Panc1 (cell line): ENCODE results near the gene PRPS1.

Source experiments
- CTCF ChIP-seq: fragments of 450-650 bp; IDR thresholded peaks from 2 replicates; pipeline ENCODE4 v1.5.1; 2017; ENCODE audit warnings: mild to moderate bottlenecking
- POLR2AphosphoS5 ChIP-seq: IDR thresholded peaks from 2 replicates; pipeline ENCODE4 v1.6.1; 2012; ENCODE audit warnings: mild to moderate bottlenecking, low read depth, low read length, moderate library complexity
- REST ChIP-seq, 2 experiments: IDR thresholded peaks; 2 replicates each; pipeline ENCODE4 v1.6.1; 2011 to 2012; ENCODE audit warnings: low read depth in 2 of 2, control low read depth in 1 of 2, low read length in 1 of 2, mild to moderate bottlenecking in 1 of 2, moderate library complexity in 1 of 2; ENCODE audit not compliant: insufficient read depth in 1 of 2
- SIN3A ChIP-seq: IDR thresholded peaks from 2 replicates; pipeline ENCODE4 v1.6.1; 2012; ENCODE audit warnings: low read depth, mild to moderate bottlenecking, low read length, moderate library complexity, borderline replicate concordance; ENCODE audit not compliant: insufficient read depth
- TCF7L2 ChIP-seq: IDR thresholded peaks from 2 replicates; pipeline ENCODE4 v1.6.1; 2011; ENCODE audit warnings: mild to moderate bottlenecking, low read depth, low read length, inconsistent platforms

GRCh38 chrX:107626916-107627315 is 1.4 kb upstream of the PRPS1 start:
- TF ChIP-seq CTCF (no peak), SIN3A (no peak), POLR2AphosphoS5 (no peak; the same call in 1 of the 2 replicates), TCF7L2 (peak; percentile 54), REST (IDR thresholded peaks at IDR 0.05; ENCODE audit: insufficient read depth in 1 of 2, low read depth in 2 of 2, low read length in 1 of 2) (no peak)
